Spleen (tissue), 11 donors: ENCODE results near the gene MEIS2. TPM values are rescaled to one million over a fixed set of nuclear protein-coding genes. Genes with fewer than 3 reads are reported as not detected.

Experiments used
- DNase-seq: peaks from one replicate; pipeline ENCODE4 v3.0.0-alpha.2; 2020
- H3K27ac ChIP-seq, 8 donors: fragments of 200-600 bp; sonication (generic) in 7 of 8; 1 replicate in 4 of 8; 2 replicates in 4 of 8; pipeline versions ENCODE4 v1.5.0 to v1.8.0; 2016 to 2021; ENCODE audit warnings: inconsistent platforms in 4 of 8, mild to moderate bottlenecking in 4 of 8, moderate library complexity in 1 of 8
- H3K27me3 ChIP-seq, 7 donors: fragments of 200-600 bp; sonication (generic) in 6 of 7; replicated peaks in 1 of 7; 1 replicate in 4 of 7; 2 replicates in 3 of 7; pipeline versions ENCODE4 v1.5.0 to v1.8.0; 2016 to 2021; ENCODE audit warnings: inconsistent platforms in 3 of 7, mild to moderate bottlenecking in 1 of 7
- H3K36me3 ChIP-seq, 6 donors: fragments of 200-600 bp; sonication (generic) in 5 of 6; 1 replicate in 4 of 6; 2 replicates in 2 of 6; pipeline versions ENCODE4 v1.5.0 to v1.8.0; 2016 to 2021; ENCODE audit warnings: inconsistent platforms in 2 of 6
- H3K4me1 ChIP-seq, 6 donors: fragments of 200-600 bp; sonication (generic) in 5 of 6; 1 replicate in 3 of 6; 2 replicates in 3 of 6; pipeline versions ENCODE4 v1.5.0 to v1.8.0; 2016 to 2021; ENCODE audit warnings: inconsistent platforms in 3 of 6
- H3K4me3 ChIP-seq, 8 donors: fragments of 200-600 bp; sonication (generic) in 7 of 8; 1 replicate in 4 of 8; 2 replicates in 4 of 8; pipeline versions ENCODE4 v1.5.0 to v1.8.0; 2016 to 2021; ENCODE audit warnings: inconsistent platforms in 4 of 8, mild to moderate bottlenecking in 4 of 8, moderate library complexity in 2 of 8
- H3K9me3 ChIP-seq, 8 donors: fragments of 200-600 bp; sonication (generic) in 7 of 8; 1 replicate in 4 of 8; 2 replicates in 4 of 8; pipeline versions ENCODE4 v1.5.0 to v1.8.0; 2016 to 2021; ENCODE audit warnings: inconsistent platforms in 4 of 8
- CTCF ChIP-seq, 11 experiments: fragments of 200-600 bp in 7 of 11; fragments of 450-650 bp in 4 of 11; sonication (generic) in 4 of 11; IDR thresholded peaks in 8 of 11; conservative IDR thresholded peaks in 3 of 11; 1 replicate in 7 of 11; 2 replicates in 4 of 11; pipeline versions ENCODE4 v1.4.0 to v1.8.0; 2016 to 2021; ENCODE audit warnings: antibody characterized with exemption in 11 of 11, inconsistent platforms in 4 of 11, mild to moderate bottlenecking in 1 of 11
- POLR2A ChIP-seq, 3 donors: fragments of 450-650 bp; IDR thresholded peaks; one replicate each; pipeline ENCODE4 v1.5.1; 2017; ENCODE audit warnings: antibody characterized with exemption in 3 of 3, mild to moderate bottlenecking in 1 of 3
- POLR2AphosphoS5 ChIP-seq, 3 donors: sonication (generic); formaldehyde crosslinking; IDR thresholded peaks; one replicate each; pipeline ENCODE4 v1.5.1; 2017; ENCODE audit warnings: antibody characterized with exemption in 3 of 3
- WGBS, 5 donors: extraction: QIAGEN DNeasy Blood & Tissue Kit in 3 of 5; methylation state at CpG; one replicate each; pipeline versions ENCODE4 v1.1.5 to v1.1.7; 2013 to 2018; 5-methylcytosine and 5-hydroxymethylcytosine counted together
- intact Hi-C: fragments of 100-400 bp; cut with DNase I; formaldehyde crosslinking; loops from one replicate; pipeline ENCODE4 v1.15.0; 2023; ENCODE audit warnings: low total_unique reads
- polyA plus RNA-seq, 3 donors: library from polyadenylated mRNA; stranded (reverse); fragments of 200-250 nt; gene quantifications; one replicate each; pipeline ENCODE4 v1.2.1, GENCODE V29; 2013
- total RNA-seq, 7 donors: library from RNA; depleted of rRNA in 3 of 7; stranded (reverse); fragments of >200 nt in 3 of 7; fragmentation: NEBNext Ultra II Directional in 4 of 7; extraction: Animal tissue kit (Norgen Biotek cat#: 25700) in 4 of 7; gene quantifications; one replicate each; pipeline versions ENCODE4 v1.1.0 to v1.2.1, GENCODE V29; 2016 to 2021
- donor health status: healthy with polysubstance abuse.
- donor health status: DM: no; HTN: no; CAD: no; lungs with moderate emphysema.
- donor health status: DM: no; HTN: no; CAD: no.
- donor health status: Bipolar disorder and iron deficiency.
- donor health status: healthy.
- donor health status: DM: no; HTN: no; CAD: no.
- donor health status: DM: yes; HTN: yes; CAD: no.

Gene MEIS2
- total and polyA plus RNA-seq, 10 donors, result 2.6 to 57.2 (median 23.5) TPM

- intact Hi-C loops, result no loop called here
- TF ChIP-seq CTCF (IDR thresholded peaks at IDR 0.05 in 8 of 11, conservative IDR thresholded peaks at IDR 0.05 in 3 of 11) (no peak), POLR2A (IDR thresholded peaks at IDR 0.05) (no peak), POLR2AphosphoS5 (IDR thresholded peaks at IDR 0.05) (no peak)
- no peak for DNase-seq
- Histone ChIP-seq H3K27me3 (no peaks in the 10 kb centered on the region), H3K36me3 (no peaks in the 10 kb centered on the region), H3K4me3 (no peak overlapping the region), H3K9me3 (no peaks in the 10 kb centered on the region), H3K4me1 (no peaks in the 10 kb centered on the region), H3K27ac (no peak overlapping the region)
These were observed 241.9 kb downstream of the MEIS2 start for GRCh38 chr15:36858423-36858822.

- no peak overlapping the region for H3K27ac ChIP-seq
- H3K4me3 ChIP-seq, result no peak overlapping the region
- intact Hi-C loops, result no loop called here
- TF ChIP-seq CTCF (IDR thresholded peaks at IDR 0.05 in 8 of 11, conservative IDR thresholded peaks at IDR 0.05 in 3 of 11) (no peak), POLR2AphosphoS5 (IDR thresholded peaks at IDR 0.05) (no peak)
- H3K9me3 ChIP-seq, result peaks cover 0 to 6% (median 0%) of the 10 kb centered on the region in 8 donors
- H3K27me3 ChIP-seq, result no peaks in the 10 kb centered on the region
- no peaks in the 10 kb centered on the region for H3K4me1 ChIP-seq
- WGBS, 5 donors, result 71 to 83% (median 79%) methylated on average over 5 to 6 of the region's 6 CpGs
- no peak for DNase-seq
- H3K36me3 ChIP-seq, result no peaks in the 10 kb centered on the region
These were observed 243.9 kb downstream of the MEIS2 start for GRCh38 chr15:36856339-36856973.

- Histone ChIP-seq H3K27me3 (no peaks in the 10 kb centered on the region), H3K36me3 (no peaks in the 10 kb centered on the region), H3K9me3 (peaks cover 0 to 21% (median 0%) of the 10 kb centered on the region in 8 donors), H3K4me1 (no peaks in the 10 kb centered on the region), H3K4me3 (no peak overlapping the region), H3K27ac (no peak overlapping the region)
- TF ChIP-seq CTCF (IDR thresholded peaks at IDR 0.05 in 8 of 11, conservative IDR thresholded peaks at IDR 0.05 in 3 of 11) (no peak), POLR2A (IDR thresholded peaks at IDR 0.05) (no peak), POLR2AphosphoS5 (IDR thresholded peaks at IDR 0.05) (no peak)
- intact Hi-C loops, result no loop called here
- 89 to 97% (median 92%) methylated on average over 2 of the region's 2 CpGs for WGBS, 5 donors
- DNase-seq, result no peak
These were observed 249.5 kb downstream of the MEIS2 start for GRCh38 chr15:36850864-36851263.

GRCh38 chr15:36845270-36845669 lies 255.1 kb downstream of the MEIS2 start:
- intact Hi-C loops, result no loop called here
- H3K27ac ChIP-seq, result no peak overlapping the region
- peaks cover 0 to 3% (median 0%) of the 10 kb centered on the region in 6 donors for H3K4me1 ChIP-seq
- peaks cover 0 to 3% (median 0%) of the 10 kb centered on the region in 8 donors for H3K9me3 ChIP-seq
- H3K36me3 ChIP-seq, result no peaks in the 10 kb centered on the region
- no peak for TF ChIP-seq POLR2A (IDR thresholded peaks at IDR 0.05)
- TF ChIP-seq POLR2AphosphoS5 (IDR thresholded peaks at IDR 0.05), result no peak
- no peak for TF ChIP-seq CTCF (IDR thresholded peaks at IDR 0.05 in 8 of 11, conservative IDR thresholded peaks at IDR 0.05 in 3 of 11)
- DNase-seq, result no peak
- peaks cover 0 to 7% (median 0%) of the 10 kb centered on the region in 7 donors for H3K27me3 ChIP-seq
- H3K4me3 ChIP-seq, result no peak overlapping the region
